22Rv1 (cell line): Measurements from ENCODE around the gene RAB11B.
A peak's percentile ranks its signal among the peaks of the same experiment; 100 is the strongest.
"Not testable (repeated sequence)": the region's sequence is repeated elsewhere in the genome, so short reads cannot be mapped to it uniquely, and the experiment has no call there.

Experiments used
- H3K27ac ChIP-seq: fragments of 450-650 bp; 2 replicates; pipeline ENCODE4 v1.5.1; 2017
- CTCF ChIP-seq: fragments of 450-650 bp; IDR thresholded peaks from 2 replicates; pipeline ENCODE4 v1.5.1; 2017; ENCODE audit warnings: mild to moderate bottlenecking
- ZFX ChIP-seq: fragments of 450-650 bp; IDR thresholded peaks from 2 replicates; pipeline ENCODE4 v1.6.1; 2017; ENCODE audit warnings: antibody characterized with exemption, borderline replicate concordance

Gene RAB11B

GRCh38 chr19:8377598-8377997, 12.6 kb upstream of the RAB11B start:
- TF ChIP-seq ZFX (no peak), CTCF (no peak)
- H3K27ac ChIP-seq = peak overlapping the region; percentile 96; the same call in 1 of the 2 replicates

- not testable (repeated sequence) for H3K27ac ChIP-seq
These were observed 10.8 kb upstream of the RAB11B start for GRCh38 chr19:8379156-8379891.

GRCh38 chr19:8384569-8384968, 5.6 kb upstream of the RAB11B start:
- H3K27ac ChIP-seq = peak overlapping the region; percentile 99; the same call in 1 of the 2 replicates

- H3K27ac ChIP-seq = peak overlapping the region; percentile 99
These were observed 5.1 kb upstream of the RAB11B start for GRCh38 chr19:8385103-8385502.

GRCh38 chr19:8385566-8385965, 4.6 kb upstream of the RAB11B start:
- H3K27ac ChIP-seq = peak overlapping the region; percentile 99

GRCh38 chr19:8386419-8386818, 3.7 kb upstream of the RAB11B start:
- peak overlapping the region; percentile 99 for H3K27ac ChIP-seq

- H3K27ac ChIP-seq = peak overlapping the region; percentile 99
- TF ChIP-seq ZFX = no peak
These were observed 3.2 kb upstream of the RAB11B start for GRCh38 chr19:8386990-8387389.

GRCh38 chr19:8387688-8388611, 2.2 kb upstream of the RAB11B start:
- peak overlapping the region; percentile 99 for H3K27ac ChIP-seq
- TF ChIP-seq ZFX = no peak
- TF ChIP-seq CTCF = no peak

- TF ChIP-seq CTCF = no peak
- TF ChIP-seq ZFX = no peak
- H3K27ac ChIP-seq = peak overlapping the region; percentile 99
These were observed 1.6 kb upstream of the RAB11B start for GRCh38 chr19:8388612-8388958.

- H3K27ac ChIP-seq = peak overlapping the region; percentile 99
- TF ChIP-seq ZFX (no peak), CTCF (no peak)
These were observed 439 bp downstream of the RAB11B start for GRCh38 chr19:8390617-8390981.
